ENCODE data around the gene KTI12. TPM values are rescaled to one million over a fixed set of nuclear protein-coding genes. Genes with fewer than 3 reads are reported as not detected.

The KTI12 gene
- total and polyA plus RNA-seq, 2 donors (not counting 3 experiments of a cell fraction or from before 2014, with no cell fraction given) = 10.0 to 12.7 TPM

DNA sequence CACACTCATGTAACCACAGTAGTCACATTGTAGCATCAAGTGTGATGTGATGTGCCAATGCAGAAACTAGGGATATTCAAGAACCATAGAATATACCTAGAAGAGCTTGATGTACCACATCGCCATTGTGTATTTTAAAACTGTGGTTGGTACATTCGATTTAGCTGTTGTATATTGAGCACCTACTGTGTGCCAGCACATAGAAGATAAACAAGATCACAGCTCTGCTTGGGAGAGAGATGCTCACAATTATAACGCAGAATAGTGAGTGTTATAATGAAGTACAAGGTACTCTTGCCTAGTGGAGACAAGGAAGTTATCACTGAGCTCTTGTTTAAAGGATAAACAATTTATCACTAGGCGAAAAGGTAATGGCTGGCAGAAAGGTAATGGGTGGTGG, 27.2 kb upstream of the KTI12 start:
- no peak overlapping the region for H3K9ac ChIP-seq (replicated peaks; ENCODE audit: extremely low read depth, insufficient read depth, low read length)
- ChIA-PET POLR2A (no interaction called here), CTCF (interaction anchor here (0.9 to 1.5 kb wide), 3 partner anchors 9 to 19 kb away, joined by 4 to 6 read pairs (median 4); no protein-coding TSS in a partner anchor)
- no peak for TF ChIP-seq FOS (IDR thresholded peaks at IDR 0.05; ENCODE audit: borderline replicate concordance, insufficient read depth, low read length)
- TF ChIP-seq, protein P1, sequence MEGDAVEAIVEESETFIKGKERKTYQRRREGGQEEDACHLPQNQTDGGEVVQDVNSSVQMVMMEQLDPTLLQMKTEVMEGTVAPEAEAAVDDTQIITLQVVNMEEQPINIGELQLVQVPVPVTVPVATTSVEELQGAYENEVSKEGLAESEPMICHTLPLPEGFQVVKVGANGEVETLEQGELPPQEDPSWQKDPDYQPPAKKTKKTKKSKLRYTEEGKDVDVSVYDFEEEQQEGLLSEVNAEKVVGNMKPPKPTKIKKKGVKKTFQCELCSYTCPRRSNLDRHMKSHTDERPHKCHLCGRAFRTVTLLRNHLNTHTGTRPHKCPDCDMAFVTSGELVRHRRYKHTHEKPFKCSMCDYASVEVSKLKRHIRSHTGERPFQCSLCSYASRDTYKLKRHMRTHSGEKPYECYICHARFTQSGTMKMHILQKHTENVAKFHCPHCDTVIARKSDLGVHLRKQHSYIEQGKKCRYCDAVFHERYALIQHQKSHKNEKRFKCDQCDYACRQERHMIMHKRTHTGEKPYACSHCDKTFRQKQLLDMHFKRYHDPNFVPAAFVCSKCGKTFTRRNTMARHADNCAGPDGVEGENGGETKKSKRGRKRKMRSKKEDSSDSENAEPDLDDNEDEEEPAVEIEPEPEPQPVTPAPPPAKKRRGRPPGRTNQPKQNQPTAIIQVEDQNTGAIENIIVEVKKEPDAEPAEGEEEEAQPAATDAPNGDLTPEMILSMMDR (IDR thresholded peaks at IDR 0.05; ENCODE audit: extremely low read depth in 1 of 2, insufficient read depth in 1 of 2, low read depth in 1 of 2, low read length in 2 of 2) = no peak
- TF ChIP-seq POLR2AphosphoS5 (IDR thresholded peaks at IDR 0.05; ENCODE audit: insufficient read depth, low read depth, low read length) = no peak
- no peak for TF ChIP-seq EZH2 (IDR thresholded peaks at IDR 0.05; ENCODE audit: borderline replicate concordance, low read depth, low read length, severe bottlenecking)
- TF ChIP-seq, protein P2, sequence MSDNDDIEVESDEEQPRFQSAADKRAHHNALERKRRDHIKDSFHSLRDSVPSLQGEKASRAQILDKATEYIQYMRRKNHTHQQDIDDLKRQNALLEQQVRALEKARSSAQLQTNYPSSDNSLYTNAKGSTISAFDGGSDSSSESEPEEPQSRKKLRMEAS (IDR thresholded peaks at IDR 0.05; ENCODE audit: insufficient read depth, insufficient read length) = no peak
- TF ChIP-seq GATA2 (IDR thresholded peaks at IDR 0.05; ENCODE audit: insufficient read depth, insufficient read length, low read depth, low read length) = no peak
- TF ChIP-seq MYC (IDR thresholded peaks at IDR 0.05; ENCODE audit: low read depth, low read length) = no peak
- no peak for TF ChIP-seq POLR2A (IDR thresholded peaks at IDR 0.05; ENCODE audit: low read depth, low read length)
- no peak for TF ChIP-seq JUN (IDR thresholded peaks at IDR 0.05; ENCODE audit: borderline replicate concordance, insufficient read depth, insufficient read length, low read depth)
- no peak overlapping the region for H3K4me3 ChIP-seq (replicated peaks in 1 of 3; ENCODE audit: insufficient read depth in 1 of 3, low read depth in 1 of 3, low read length in 3 of 3)
- peaks cover 14% of the 10 kb centered on the region for H3K4me1 ChIP-seq (ENCODE audit: control insufficient read depth, extremely low read depth, insufficient read depth, low read length)
- H3K79me2 ChIP-seq (ENCODE audit: control insufficient read depth, insufficient read depth, low read length) = peaks cover 54% of the 10 kb centered on the region
- no peaks in the 10 kb centered on the region for H3K9me3 ChIP-seq (replicated peaks; ENCODE audit: control insufficient read depth, insufficient read depth, low read length)
- no peaks in the 10 kb centered on the region for H4K20me1 ChIP-seq (replicated peaks; ENCODE audit: control insufficient read depth, extremely low read depth, insufficient read depth, low read length)
- H3K4me2 ChIP-seq (ENCODE audit: insufficient read depth, low read length) = no peak overlapping the region
- no TSS peak for BruUV-seq (replicated peaks)
- intact Hi-C loops (cut with micrococcal nuclease) (no loop called here), dilution Hi-C loops (cut with MboI; ENCODE audit: extremely low pct_ligation_motif_present, low sequenced_read_pairs) (no loop called here)
- no peaks in the 10 kb centered on the region for H3K9me1 ChIP-seq (replicated peaks; ENCODE audit: control insufficient read depth, extremely low read depth, insufficient read depth, low read length)
- H2AFZ ChIP-seq (ENCODE audit: low read depth, low read length) = no peak overlapping the region
- no peaks in the 10 kb centered on the region for H3K27me3 ChIP-seq (ENCODE audit: control insufficient read depth in 2 of 2, insufficient read depth in 2 of 2, low read length in 2 of 2)
- peaks cover 9 to 17% of the 10 kb centered on the region in 2 experiments for H3K36me3 ChIP-seq (ENCODE audit: control insufficient read depth in 2 of 2, extremely low read depth in 1 of 2, insufficient read depth in 2 of 2, low read length in 2 of 2)
- no peak overlapping the region for H3K27ac ChIP-seq (ENCODE audit: insufficient read depth, low read depth, low read length)
- FAIRE-seq (no peak), DNase-seq (ENCODE audit: low read depth, low spot score) (no peak)
